GM12891 (cell line): ENCODE data around the gene MYLK.

Experiments used
- PAX5 ChIP-seq: IDR thresholded peaks from 2 replicates; pipeline ENCODE4 v1.6.1; 2011; ENCODE audit warnings: low read length, moderate library complexity, mild to moderate bottlenecking; ENCODE audit not compliant: insufficient read depth, severe bottlenecking
- POLR2A ChIP-seq: IDR thresholded peaks from 2 replicates; pipeline ENCODE4 v1.6.1; 2011; ENCODE audit warnings: low read depth, low read length, control low read depth
- POLR2AphosphoS5 ChIP-seq: IDR thresholded peaks from 2 replicates; pipeline ENCODE4 v1.6.1; 2011; ENCODE audit warnings: low read depth, low read length, control low read depth
- SPI1 ChIP-seq: IDR thresholded peaks from 2 replicates; pipeline ENCODE4 v1.6.1; 2011; ENCODE audit warnings: low read depth, low read length, control low read depth
- TAF1 ChIP-seq: IDR thresholded peaks from 2 replicates; pipeline ENCODE4 v1.6.1; 2011; ENCODE audit warnings: low read depth, low read length, control low read depth

DNA sequence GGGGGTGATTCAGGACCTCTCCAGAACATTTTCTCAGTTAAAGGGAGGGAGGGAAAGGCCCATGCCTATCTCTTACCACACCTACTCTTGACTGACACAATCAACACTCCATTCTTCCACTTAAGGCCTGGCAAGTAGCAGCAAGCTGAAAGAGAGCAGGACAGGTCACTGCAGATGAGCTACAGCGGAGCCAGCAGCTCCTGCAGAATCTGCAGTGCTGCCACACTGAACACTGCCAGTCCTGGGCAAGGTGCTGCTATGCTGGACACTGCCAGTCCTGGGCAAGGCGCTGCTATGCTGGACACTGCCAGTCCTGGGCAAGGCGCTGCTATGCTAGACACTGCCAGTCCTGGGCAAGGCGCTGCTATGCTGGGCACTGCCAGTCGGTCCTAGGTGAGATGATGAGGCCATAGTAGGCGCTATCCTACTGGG, 143.7 kb downstream of the MYLK start:
- TF ChIP-seq POLR2AphosphoS5: no peak
- no peak for TF ChIP-seq POLR2A
- no peak for TF ChIP-seq TAF1
- no peak for TF ChIP-seq SPI1
- TF ChIP-seq PAX5: no peak
